Lower lobe of right lung (tissue), 2 donors: ENCODE data around the gene MRPL11. TPM values are rescaled to one million over a fixed set of nuclear protein-coding genes. Genes with fewer than 3 reads are reported as not detected.

Experiments used
- ATAC-seq, 2 donors: fragments of 200-7000 bp; cut with Tn5 transposase; one replicate each; pipeline ENCODE4 v1.9.1; 2020 to 2022; ENCODE audit warnings: mild to moderate bottlenecking in 2 of 2, moderate library complexity in 2 of 2
- DNase-seq: peaks from one replicate; pipeline ENCODE4 v3.0.0-alpha.2; 2020
- H3K27ac ChIP-seq: fragments of 200-600 bp; one replicate; pipeline ENCODE4 v1.8.0; 2022
- H3K27me3 ChIP-seq: fragments of 200-600 bp; one replicate; pipeline ENCODE4 v1.8.0; 2022; ENCODE audit warnings: low read depth
- H3K36me3 ChIP-seq: fragments of 200-600 bp; one replicate; pipeline ENCODE4 v1.8.0; 2022; ENCODE audit warnings: mild to moderate bottlenecking
- H3K4me1 ChIP-seq: fragments of 200-600 bp; one replicate; pipeline ENCODE4 v1.8.0; 2022
- H3K4me3 ChIP-seq: fragments of 200-600 bp; one replicate; pipeline ENCODE4 v1.8.0; 2022; ENCODE audit warnings: mild to moderate bottlenecking
- H3K9me3 ChIP-seq: fragments of 200-600 bp; one replicate; pipeline ENCODE4 v1.8.0; 2022
- CTCF ChIP-seq: fragments of 200-600 bp; IDR thresholded peaks from one replicate; pipeline ENCODE4 v1.8.0; 2022; ENCODE audit warnings: antibody characterized with exemption, mild to moderate bottlenecking
- intact Hi-C: fragments of 100-400 bp; cut with DNase I; formaldehyde crosslinking; loops from one replicate; pipeline ENCODE4 v1.11.0; 2022
- total RNA-seq: library from RNA; stranded (reverse); fragmentation: NEBNext Ultra II Directional; extraction: Animal tissue kit (Norgen Biotek cat#: 25700); gene quantifications from one replicate; pipeline ENCODE4 v1.2.1, GENCODE V29; 2021
- donor health status: DM: no; HTN: yes; CAD: no; lungs with severe emphysema.

The MRPL11 gene
- total RNA-seq, 1 donor from 2014 or later = 32.7 TPM

- intact Hi-C loops = no loop called here
- ATAC-seq = no peak
- Histone ChIP-seq H3K27me3 (peaks cover 31% of the 10 kb centered on the region), H3K27ac (no peak overlapping the region), H3K36me3 (no peaks in the 10 kb centered on the region), H3K4me3 (no peak overlapping the region), H3K4me1 (peaks cover 6% of the 10 kb centered on the region), H3K9me3 (no peaks in the 10 kb centered on the region)
- no peak for DNase-seq
- no peak for TF ChIP-seq CTCF
Observed at GRCh38 chr11:66419825-66420224, 18.8 kb downstream of the MRPL11 start.

GRCh38 chr11:66418986-66419308 lies 19.7 kb downstream of the MRPL11 start:
- no peaks in the 10 kb centered on the region for H3K36me3 ChIP-seq
- TF ChIP-seq CTCF = no peak
- DNase-seq = no peak
- no peak overlapping the region for H3K4me3 ChIP-seq
- H3K27ac ChIP-seq = no peak overlapping the region
- intact Hi-C loops = no loop called here
- peaks cover 6% of the 10 kb centered on the region for H3K4me1 ChIP-seq
- no peaks in the 10 kb centered on the region for H3K9me3 ChIP-seq
- ATAC-seq = no peak
- H3K27me3 ChIP-seq = peaks cover 40% of the 10 kb centered on the region

- DNase-seq (peak; percentile 58), ATAC-seq (peak in 1 of 2 donors; percentile 24)
- TF ChIP-seq CTCF = peak; percentile 14
- intact Hi-C loops = no loop called here
- H3K4me1 ChIP-seq = peaks cover 6% of the 10 kb centered on the region
- H3K4me3 ChIP-seq = no peak overlapping the region
- H3K36me3 ChIP-seq = no peaks in the 10 kb centered on the region
- no peaks in the 10 kb centered on the region for H3K9me3 ChIP-seq
- peaks cover 43% of the 10 kb centered on the region for H3K27me3 ChIP-seq
- H3K27ac ChIP-seq = no peak overlapping the region
Observed at GRCh38 chr11:66418168-66418985, 20.3 kb downstream of the MRPL11 start.

GRCh38 chr11:66417000-66417399 lies 21.6 kb downstream of the MRPL11 start:
- intact Hi-C loops = no loop called here
- Histone ChIP-seq H3K4me3 (no peak overlapping the region), H3K4me1 (peaks cover 6% of the 10 kb centered on the region), H3K27ac (no peak overlapping the region), H3K9me3 (no peaks in the 10 kb centered on the region), H3K36me3 (no peaks in the 10 kb centered on the region), H3K27me3 (peaks cover 43% of the 10 kb centered on the region)
- no peak for DNase-seq
- no peak for ATAC-seq
- no peak for TF ChIP-seq CTCF

- Histone ChIP-seq H3K9me3 (no peaks in the 10 kb centered on the region), H3K27me3 (peaks cover 49% of the 10 kb centered on the region), H3K36me3 (no peaks in the 10 kb centered on the region), H3K27ac (no peak overlapping the region), H3K4me3 (no peak overlapping the region), H3K4me1 (peaks cover 3% of the 10 kb centered on the region)
- TF ChIP-seq CTCF = no peak
- DNase-seq (no peak), ATAC-seq (no peak)
- intact Hi-C loops = no loop called here
Observed at GRCh38 chr11:66415423-66415822, 23.2 kb downstream of the MRPL11 start.
